MM.1S (cell line): ENCODE data around the gene ASMTL.
"Not testable (repeated sequence)": the region's sequence is repeated elsewhere in the genome, so short reads cannot be mapped to it uniquely, and the experiment has no call there.

Experiments used
- DNase-seq: peaks from one replicate; pipeline ENCODE4 v3.0.0-alpha.2; 2015
- H2AFZ ChIP-seq: fragments of 300-600 bp; sonication (generic); 2 replicates; pipeline ENCODE4 v1.6.0; 2016; ENCODE audit warnings: antibody characterized with exemption, low read length
- H3F3A ChIP-seq: fragments of 300-600 bp; sonication (generic); 2 replicates; pipeline ENCODE4 v1.6.1; 2016; ENCODE audit warnings: mild to moderate bottlenecking, antibody characterized with exemption, low read length, moderate library complexity, mixed read lengths; ENCODE audit not compliant: insufficient read depth
- H3K27ac ChIP-seq: fragments of 300-600 bp; sonication (generic); 2 replicates; pipeline ENCODE4 v1.5.1; 2016; ENCODE audit warnings: mild to moderate bottlenecking, low read length
- H3K27me3 ChIP-seq: fragments of 300-600 bp; sonication (generic); replicated peaks from 2 replicates; pipeline ENCODE4 v1.6.0; 2016; ENCODE audit warnings: low read length; ENCODE audit not compliant: insufficient read depth
- H3K36me3 ChIP-seq: fragments of 300-600 bp; sonication (generic); replicated peaks from 2 replicates; pipeline ENCODE4 v1.6.1; 2016; ENCODE audit warnings: mild to moderate bottlenecking, low read length, mixed read lengths; ENCODE audit not compliant: insufficient read depth
- H3K4me1 ChIP-seq: fragments of 300-600 bp; sonication (generic); 2 replicates; pipeline ENCODE4 v1.6.1; 2016; ENCODE audit warnings: low read length, mixed read lengths
- H3K4me2 ChIP-seq: fragments of 300-600 bp; sonication (generic); 2 replicates; pipeline ENCODE4 v1.6.0; 2016; ENCODE audit warnings: low read depth, low read length
- H3K4me3 ChIP-seq: fragments of 300-600 bp; sonication (generic); 2 replicates; pipeline ENCODE4 v1.5.1; 2016; ENCODE audit warnings: low read length, mixed read lengths
- H3K79me2 ChIP-seq: fragments of 300-600 bp; sonication (generic); 2 replicates; pipeline ENCODE4 v1.6.1; 2016; ENCODE audit warnings: mixed run types, low read length, mixed read lengths
- H3K9ac ChIP-seq: fragments of 300-600 bp; sonication (generic); 2 replicates; pipeline ENCODE4 v1.6.1; 2016; ENCODE audit warnings: low read length, mixed read lengths
- H3K9me2 ChIP-seq: fragments of 300-600 bp; sonication (generic); replicated peaks from 2 replicates; pipeline ENCODE4 v1.6.1; 2016; ENCODE audit warnings: mild to moderate bottlenecking, low read length, mixed read lengths; ENCODE audit not compliant: insufficient read depth
- H3K9me3 ChIP-seq: fragments of 300-600 bp; sonication (generic); replicated peaks from 2 replicates; pipeline ENCODE4 v1.6.1; 2016; ENCODE audit warnings: mild to moderate bottlenecking, low read length, mixed read lengths; ENCODE audit not compliant: insufficient read depth
- H4K20me1 ChIP-seq: fragments of 300-600 bp; sonication (generic); 2 replicates; pipeline ENCODE4 v1.6.1; 2016; ENCODE audit warnings: mild to moderate bottlenecking, low read length, moderate library complexity, mixed read lengths; ENCODE audit not compliant: insufficient read depth
- CTCF ChIP-seq: fragments of 300-600 bp; sonication (generic); IDR thresholded peaks from 2 replicates; pipeline ENCODE4 v1.5.1; 2016; ENCODE audit warnings: antibody characterized with exemption, low read length, mixed read lengths
- EZH2 ChIP-seq: fragments of 300-600 bp; sonication (generic); optimal IDR thresholded peaks from 2 replicates; pipeline ENCODE3; 2017; ENCODE audit warnings: low read depth, mild to moderate bottlenecking, antibody characterized with exemption, low read length, mixed read lengths
- EZH2phosphoT487 ChIP-seq: fragments of 300-600 bp; sonication (generic); IDR thresholded peaks from 2 replicates; pipeline ENCODE4 v1.6.1; 2018; ENCODE audit warnings: antibody characterized with exemption, low read length

Gene ASMTL

GRCh38 chrX:1412551-1413161, 40.1 kb downstream of the ASMTL start:
- no peak for TF ChIP-seq EZH2phosphoT487
- TF ChIP-seq EZH2 = no peak
- no peak for TF ChIP-seq CTCF
- no peak overlapping the region for H3K4me2 ChIP-seq
- no peaks in the 10 kb centered on the region for H3K4me1 ChIP-seq
- no peaks in the 10 kb centered on the region for H4K20me1 ChIP-seq
- H3K9ac ChIP-seq = no peak overlapping the region
- no peak overlapping the region for H3K27ac ChIP-seq
- no peaks in the 10 kb centered on the region for H3F3A ChIP-seq
- H3K4me3 ChIP-seq = no peak overlapping the region
- H3K27me3 ChIP-seq = no peaks in the 10 kb centered on the region
- no peaks in the 10 kb centered on the region for H3K9me2 ChIP-seq
- no peaks in the 10 kb centered on the region for H3K36me3 ChIP-seq
- no peak overlapping the region for H2AFZ ChIP-seq
- no peaks in the 10 kb centered on the region for H3K9me3 ChIP-seq
- no peak for DNase-seq
- no peaks in the 10 kb centered on the region for H3K79me2 ChIP-seq

- Histone ChIP-seq H3K36me3 (no peaks in the 10 kb centered on the region), H3K27ac (no peak overlapping the region), H3K4me3 (no peak overlapping the region), H3K9me2 (no peaks in the 10 kb centered on the region), H3K79me2 (no peaks in the 10 kb centered on the region), H3F3A (no peaks in the 10 kb centered on the region), H4K20me1 (no peaks in the 10 kb centered on the region), H3K9me3 (no peaks in the 10 kb centered on the region), H3K9ac (no peak overlapping the region), H3K27me3 (no peaks in the 10 kb centered on the region), H3K4me1 (no peaks in the 10 kb centered on the region), H3K4me2 (no peak overlapping the region), H2AFZ (no peak overlapping the region)
- DNase-seq = no peak
- TF ChIP-seq EZH2phosphoT487 (no peak), CTCF (no peak), EZH2 (no peak)
Observed at GRCh38 chrX:1411326-1411725, 41.4 kb downstream of the ASMTL start.

- Histone ChIP-seq H3K36me3 (no peaks in the 10 kb centered on the region), H3K4me1 (no peaks in the 10 kb centered on the region), H3F3A (no peaks in the 10 kb centered on the region), H3K4me2 (no peak overlapping the region), H3K27me3 (no peaks in the 10 kb centered on the region), H3K4me3 (no peak overlapping the region), H4K20me1 (no peaks in the 10 kb centered on the region), H3K9me3 (no peaks in the 10 kb centered on the region), H2AFZ (no peak overlapping the region), H3K79me2 (no peaks in the 10 kb centered on the region), H3K9me2 (no peaks in the 10 kb centered on the region), H3K9ac (no peak overlapping the region), H3K27ac (no peak overlapping the region)
- no peak for DNase-seq
- TF ChIP-seq EZH2 = no peak
- no peak for TF ChIP-seq CTCF
- TF ChIP-seq EZH2phosphoT487 = no peak
Observed at GRCh38 chrX:1407035-1407434, 45.7 kb downstream of the ASMTL start.

GRCh38 chrX:1405769-1406168, 46.9 kb downstream of the ASMTL start:
- H4K20me1 ChIP-seq, H2AFZ ChIP-seq, H3K4me2 ChIP-seq, H3K36me3 ChIP-seq, H3F3A ChIP-seq, H3K79me2 ChIP-seq, H3K9ac ChIP-seq, H3K9me3 ChIP-seq, DNase-seq, H3K27me3 ChIP-seq, H3K27ac ChIP-seq, H3K4me3 ChIP-seq, H3K9me2 ChIP-seq, H3K4me1 ChIP-seq: not testable (repeated sequence)

- not testable (repeated sequence) for H3K9me3 ChIP-seq, H3F3A ChIP-seq, H3K27ac ChIP-seq, H2AFZ ChIP-seq, H3K9ac ChIP-seq, H3K4me1 ChIP-seq, H3K36me3 ChIP-seq, H3K4me3 ChIP-seq, H4K20me1 ChIP-seq, DNase-seq, H3K9me2 ChIP-seq, H3K79me2 ChIP-seq, H3K4me2 ChIP-seq, H3K27me3 ChIP-seq
Observed at GRCh38 chrX:1403867-1404266, 48.8 kb downstream of the ASMTL start.
